MCF 10A (cell line): ENCODE measurements around the gene GPR137. TPM values are rescaled to one million over a fixed set of nuclear protein-coding genes. Genes with fewer than 3 reads are reported as not detected.

Experiments used
- BruUV-seq: library from RNA; stranded (reverse); fragments of 400-500 nt; replicated peaks from 2 replicates; lab custom pipeline; 2021; lab: Mats Ljungman, UMichigan
- CTCF ChIA-PET: fragments of 300-600 bp; sonication (Branson Sonifier 250); formaldehyde crosslinking; extraction: SDS; loops from one replicate; lab custom pipeline; 2021; ENCODE audit warnings: antibody characterized with exemption, inconsistent platforms; lab: Yijun Ruan, JAX
- POLR2A ChIA-PET: fragments of 300-600, 350-650 bp; sonication (Branson Sonifier 250); formaldehyde crosslinking; extraction: SDS; loops from one replicate; lab custom pipeline; 2020; ENCODE audit warnings: antibody characterized with exemption, inconsistent platforms; lab: Yijun Ruan, JAX
- DNase-seq: peaks from one replicate; pipeline ENCODE4 v3.0.0-alpha.2; 2018; ENCODE audit not compliant: unreplicated experiment
- H3K27ac Mint-ChIP-seq: one replicate; pipeline ENCODE4 v1.8.0; 2022; ENCODE audit warnings: mild to moderate bottlenecking, low read depth, mixed read lengths; ENCODE audit not compliant: unreplicated experiment
- H3K27me3 Mint-ChIP-seq: one replicate; pipeline ENCODE4 v1.8.0; 2022; ENCODE audit warnings: mixed read lengths; ENCODE audit not compliant: insufficient read depth, unreplicated experiment
- H3K36me3 Mint-ChIP-seq: one replicate; pipeline ENCODE4 v1.8.0; 2022; ENCODE audit warnings: mild to moderate bottlenecking, moderate library complexity, mixed read lengths; ENCODE audit not compliant: insufficient read depth, unreplicated experiment
- H3K4me1 Mint-ChIP-seq: one replicate; pipeline ENCODE4 v1.8.0; 2022; ENCODE audit warnings: mixed read lengths; ENCODE audit not compliant: insufficient read depth, unreplicated experiment
- H3K4me3 Mint-ChIP-seq: one replicate; pipeline ENCODE4 v1.8.0; 2022; ENCODE audit warnings: mild to moderate bottlenecking, moderate library complexity, mixed read lengths; ENCODE audit not compliant: unreplicated experiment
- H3K9me3 Mint-ChIP-seq: one replicate; pipeline ENCODE4 v1.8.0; 2022; ENCODE audit warnings: mixed read lengths; ENCODE audit not compliant: unreplicated experiment
- intact Hi-C: fragments of 100-400 bp; cut with micrococcal nuclease; formaldehyde crosslinking; loops from 2 replicates; pipeline ENCODE4 v1.14.1; 2022
- total RNA-seq: library from RNA; stranded (reverse); gene quantifications from 2 replicates; pipeline ENCODE4 v1.2.3, GENCODE V29; 2022
- TF ChIP-seq, protein P1 (sequence below): fragments of 200-600 bp; IDR thresholded peaks from one replicate; pipeline ENCODE4 v1.8.0; 2022; ENCODE audit warnings: antibody characterized with exemption, mild to moderate bottlenecking; ENCODE audit not compliant: unreplicated experiment

The GPR137 gene
- total RNA-seq, 1 experiment from 2014 or later: 36.0 TPM

DNA sequence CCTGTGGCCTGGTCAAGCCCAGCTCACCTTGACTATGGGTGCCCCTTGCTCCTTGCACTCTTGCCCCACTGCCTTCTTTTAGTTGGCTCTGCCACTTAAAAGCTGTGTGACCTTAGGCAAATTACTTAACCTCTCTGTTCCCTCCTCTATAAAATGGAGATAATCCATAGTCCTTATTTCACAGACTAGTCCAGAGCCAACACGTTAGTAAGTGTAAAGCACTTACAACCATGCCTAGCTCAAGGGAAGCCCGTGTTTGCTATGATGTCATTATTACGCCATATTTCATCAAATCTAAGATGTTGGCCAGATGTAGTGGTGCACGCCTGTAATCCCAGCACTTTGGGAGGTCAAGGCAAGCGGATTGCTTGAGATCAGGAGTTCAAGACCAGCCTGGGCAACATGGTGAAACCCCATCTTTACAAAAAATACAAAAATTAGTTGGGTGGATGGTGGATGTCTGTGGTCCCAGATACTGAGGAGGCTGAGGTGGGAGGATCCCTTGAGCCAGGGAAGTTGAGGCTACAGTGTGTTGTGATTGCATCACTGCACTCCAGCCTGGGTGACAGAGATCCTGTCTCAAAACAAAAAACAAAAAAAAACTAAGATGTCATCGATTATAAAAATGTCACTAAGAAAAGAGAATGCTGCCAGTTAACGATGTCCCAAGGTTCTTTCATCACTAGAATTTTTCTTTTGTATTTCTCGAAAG, 52.0 kb downstream of the GPR137 start:
- Mint-ChIP-seq H3K9me3 (no peaks in the 10 kb centered on the region), H3K27ac (no peak overlapping the region), H3K27me3 (no peaks in the 10 kb centered on the region), H3K36me3 (no peaks in the 10 kb centered on the region), H3K4me3 (no peak overlapping the region), H3K4me1 (peaks cover 17% of the 10 kb centered on the region)
- ChIA-PET CTCF (interaction anchor here (0.7 to 11.4 kb wide), 6 partner anchors 17 to 133 kb away, joined by 3 to 135 read pairs (median 4); partner anchors contain the start of genes PRDX5 and TRMT112), POLR2A (interaction anchor here (0.6 to 15.4 kb wide), 6 partner anchors 9 to 710 kb away, joined by 3 to 285 read pairs (median 4); partner anchors contain the start of genes PRDX5 and TRMT112)
- no peak for DNase-seq
- TF ChIP-seq, protein P1, sequence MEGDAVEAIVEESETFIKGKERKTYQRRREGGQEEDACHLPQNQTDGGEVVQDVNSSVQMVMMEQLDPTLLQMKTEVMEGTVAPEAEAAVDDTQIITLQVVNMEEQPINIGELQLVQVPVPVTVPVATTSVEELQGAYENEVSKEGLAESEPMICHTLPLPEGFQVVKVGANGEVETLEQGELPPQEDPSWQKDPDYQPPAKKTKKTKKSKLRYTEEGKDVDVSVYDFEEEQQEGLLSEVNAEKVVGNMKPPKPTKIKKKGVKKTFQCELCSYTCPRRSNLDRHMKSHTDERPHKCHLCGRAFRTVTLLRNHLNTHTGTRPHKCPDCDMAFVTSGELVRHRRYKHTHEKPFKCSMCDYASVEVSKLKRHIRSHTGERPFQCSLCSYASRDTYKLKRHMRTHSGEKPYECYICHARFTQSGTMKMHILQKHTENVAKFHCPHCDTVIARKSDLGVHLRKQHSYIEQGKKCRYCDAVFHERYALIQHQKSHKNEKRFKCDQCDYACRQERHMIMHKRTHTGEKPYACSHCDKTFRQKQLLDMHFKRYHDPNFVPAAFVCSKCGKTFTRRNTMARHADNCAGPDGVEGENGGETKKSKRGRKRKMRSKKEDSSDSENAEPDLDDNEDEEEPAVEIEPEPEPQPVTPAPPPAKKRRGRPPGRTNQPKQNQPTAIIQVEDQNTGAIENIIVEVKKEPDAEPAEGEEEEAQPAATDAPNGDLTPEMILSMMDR: no peak
- intact Hi-C loops: no loop called here
- no TSS peak for BruUV-seq

DNA sequence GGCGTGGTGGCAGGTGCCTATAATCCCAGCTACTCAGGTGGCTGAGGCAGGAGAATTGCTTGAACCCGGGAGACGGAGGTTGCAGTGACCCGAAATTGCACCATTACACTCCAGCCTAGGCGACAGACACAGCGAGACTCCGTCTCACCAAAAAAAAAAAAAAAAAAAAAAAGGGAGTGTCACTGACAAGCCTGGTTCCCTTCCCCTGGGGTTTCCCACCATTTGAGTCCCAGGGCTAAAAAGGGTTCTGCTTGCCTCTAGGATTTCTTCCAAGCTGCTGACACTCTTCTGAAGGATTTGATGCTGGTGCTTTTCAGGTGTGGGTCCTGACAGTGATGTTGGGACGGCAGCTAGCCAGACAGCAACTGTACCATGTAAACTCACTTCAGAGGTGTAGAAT, 53.1 kb downstream of the GPR137 start:
- ChIA-PET CTCF (interaction anchor here (1.3 to 11.4 kb wide), 2 partner anchors 16 to 21 kb away, joined by 4 to 135 read pairs; partner anchors contain the start of genes PRDX5 and TRMT112), POLR2A (interaction anchor here (0.7 to 15.4 kb wide), 5 partner anchors 8 to 67 kb away, joined by 3 to 285 read pairs (median 5); partner anchors contain the start of genes PRDX5 and TRMT112)
- intact Hi-C loops: no loop called here
- no peak overlapping the region for H3K27ac Mint-ChIP-seq
- H3K4me3 Mint-ChIP-seq: no peak overlapping the region
- TF ChIP-seq, protein P1: no peak
- BruUV-seq: no TSS peak
- H3K4me1 Mint-ChIP-seq: peaks cover 17% of the 10 kb centered on the region
- H3K9me3 Mint-ChIP-seq: no peaks in the 10 kb centered on the region
- no peaks in the 10 kb centered on the region for H3K27me3 Mint-ChIP-seq
- no peak for DNase-seq
- no peaks in the 10 kb centered on the region for H3K36me3 Mint-ChIP-seq

Other genes starting within 250 kb of the GPR137 start
- 2.7 and 7.0 TPM in 2 replicates for gene FLRT1, start 249.9 kb upstream of the GPR137 start, total RNA-seq
- gene MACROD1, start 119.7 kb upstream of the GPR137 start, total RNA-seq: 15.1 and 15.7 TPM in 2 replicates
- gene STIP1, start 99.7 kb upstream of the GPR137 start, total RNA-seq: 161 and 171 TPM in 2 replicates
- gene FERMT3, start 79.1 kb upstream of the GPR137 start, total RNA-seq: 0.44 and 1.0 TPM in 2 replicates
- gene TRPT1, start 59.7 kb upstream of the GPR137 start, total RNA-seq: 27.0 and 31.3 TPM in 2 replicates
- gene NUDT22, start 59.6 kb upstream of the GPR137 start, total RNA-seq: 51.0 and 73.6 TPM in 2 replicates
- gene DNAJC4, start 55.3 kb upstream of the GPR137 start, total RNA-seq: 19.5 and 27.0 TPM in 2 replicates
- 46.0 and 60.3 TPM in 2 replicates for gene VEGFB, start 51.3 kb upstream of the GPR137 start, total RNA-seq
- gene FKBP2, start 44.8 kb upstream of the GPR137 start, total RNA-seq: 84.7 and 86.0 TPM in 2 replicates
- 583 and 684 TPM in 2 replicates for gene PPP1R14B, start 38.9 kb upstream of the GPR137 start, total RNA-seq
- 34.6 and 39.0 TPM in 2 replicates for gene PLCB3, start 34.3 kb upstream of the GPR137 start, total RNA-seq
- gene BAD, start 1.2 kb upstream of the GPR137 start, total RNA-seq: 67.4 and 79.7 TPM in 2 replicates
- gene KCNK4, start 5.5 kb downstream of the GPR137 start, total RNA-seq: not detected in 2 replicates
- gene CATSPERZ, start 14.5 kb downstream of the GPR137 start, total RNA-seq: 0.68 TPM in 1 of 2 replicates, not detected in the other
- gene ESRRA, start 19.7 kb downstream of the GPR137 start, total RNA-seq: 52.0 and 63.4 TPM in 2 replicates
- 284 and 354 TPM in 2 replicates for gene TRMT112, start 31.7 kb downstream of the GPR137 start, total RNA-seq
- 274 and 302 TPM in 2 replicates for gene PRDX5, start 32.3 kb downstream of the GPR137 start, total RNA-seq
- gene CCDC88B, start 54.4 kb downstream of the GPR137 start, total RNA-seq: 4.2 and 6.0 TPM in 2 replicates
- gene RPS6KA4, start 73.3 kb downstream of the GPR137 start, total RNA-seq: 42.5 and 46.5 TPM in 2 replicates